ENCODE measurements around the gene EHBP1L1.
"Not testable (repeated sequence)": the region's sequence is repeated elsewhere in the genome, so short reads cannot be mapped to it uniquely, and the experiment has no call there.

The EHBP1L1 gene

DNA sequence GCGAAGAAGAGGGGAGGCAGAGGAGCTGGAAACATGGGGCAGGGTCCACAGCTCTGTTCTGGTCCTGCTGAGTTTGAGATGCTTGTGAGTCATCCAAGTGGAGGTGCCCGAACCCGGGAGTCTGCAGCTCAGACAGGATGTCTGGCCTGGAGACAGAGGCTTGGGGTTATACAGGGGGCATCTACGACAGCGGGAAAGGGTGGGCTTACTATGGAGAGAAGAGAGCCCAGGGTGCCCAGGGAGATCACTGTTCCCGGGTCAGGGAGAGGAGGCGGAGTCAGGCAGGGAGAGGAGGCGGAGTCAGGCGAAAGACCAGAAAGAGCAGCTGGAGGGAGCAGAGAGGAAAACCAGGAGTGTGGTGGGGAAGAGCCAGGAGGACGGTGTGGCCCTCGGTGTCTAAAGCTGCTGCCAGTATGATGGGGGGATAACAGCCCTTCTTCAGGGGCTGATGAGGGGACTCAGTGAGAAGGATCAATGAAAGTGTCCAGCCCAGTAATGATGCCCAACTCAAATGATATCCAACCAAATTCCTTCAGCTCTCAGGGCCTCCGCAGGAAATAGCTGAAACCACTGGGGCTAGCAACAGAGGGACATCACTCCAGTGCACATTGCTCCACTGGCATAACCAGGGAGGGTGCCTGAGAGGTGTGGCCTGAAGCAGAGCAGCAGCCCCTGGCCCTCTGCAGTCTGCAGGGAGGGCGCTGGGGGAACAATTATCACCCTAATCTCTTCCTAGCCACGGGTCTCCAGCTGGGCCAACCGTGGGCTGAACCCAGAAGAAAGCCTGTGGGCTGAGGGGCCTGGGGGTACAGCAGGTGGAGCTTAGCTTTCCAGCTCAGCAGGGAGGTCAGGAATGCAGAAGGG, 15.1 kb upstream of the EHBP1L1 start:
- no peak for DNase-seq (ENCODE audit: low read depth in 2 of 3, low spot score in 1 of 3)

DNA sequence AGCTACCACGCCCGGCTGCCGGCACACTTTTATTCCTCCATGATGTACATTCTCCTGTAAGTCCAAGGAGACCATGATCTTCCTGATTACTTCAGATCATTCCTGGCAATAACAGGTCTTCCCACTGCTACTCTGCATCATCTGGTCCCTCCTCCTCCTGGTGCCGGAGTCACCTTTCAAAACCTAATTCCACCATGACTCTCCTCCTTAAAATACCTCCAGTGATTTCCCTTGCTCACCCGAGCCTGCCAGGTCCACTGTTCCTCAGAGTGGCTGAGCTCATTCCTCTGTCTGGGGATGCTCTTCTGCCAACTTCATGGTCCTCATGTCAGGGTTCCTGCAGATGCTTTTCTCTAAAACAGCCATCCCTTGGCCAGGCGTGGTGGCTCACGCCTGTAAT, 13.8 kb upstream of the EHBP1L1 start:
- DNase-seq (ENCODE audit: low read depth in 2 of 3, low spot score in 1 of 3), result no peak

DNA sequence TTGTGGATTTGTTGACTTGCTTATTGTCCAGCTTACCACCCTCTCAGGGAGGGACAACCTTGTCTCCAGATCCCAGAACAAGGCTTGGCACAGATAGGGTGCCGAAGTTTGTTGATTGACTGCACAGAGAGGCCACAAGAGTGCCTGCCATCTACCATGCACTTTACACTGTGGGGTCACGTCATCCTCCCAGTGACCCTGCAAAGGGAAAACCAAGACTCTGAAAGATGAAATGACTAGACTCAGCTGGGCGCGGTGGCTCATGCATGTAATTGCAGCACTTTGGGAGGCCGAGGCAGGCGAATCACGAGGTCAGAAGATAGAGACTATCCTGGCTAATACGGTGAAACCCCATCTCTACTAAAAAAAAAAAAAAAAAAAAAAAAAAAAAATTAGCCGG, 13.1 kb upstream of the EHBP1L1 start:
- no peak for DNase-seq (ENCODE audit: low read depth in 2 of 3, low spot score in 1 of 3)

DNA sequence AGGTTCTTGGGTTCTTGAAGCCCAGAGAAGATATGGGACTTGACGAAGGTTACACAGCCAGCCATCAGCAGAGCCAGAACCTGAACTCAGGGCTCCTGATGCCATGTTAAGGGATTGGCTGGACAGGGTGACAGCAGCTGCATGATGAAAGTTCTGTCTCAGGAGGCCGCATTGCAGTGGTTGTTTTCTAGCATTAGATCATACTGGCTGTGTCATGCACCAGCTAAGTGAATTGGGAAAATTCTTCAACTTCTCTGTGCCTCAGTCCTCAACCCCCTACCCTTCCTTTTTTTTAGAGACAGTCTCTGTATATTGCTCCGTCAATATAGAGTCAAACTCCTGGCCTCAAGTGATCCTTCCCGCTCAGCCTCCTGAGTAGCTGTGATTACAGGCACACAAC, 12.3 kb upstream of the EHBP1L1 start:
- no peak for DNase-seq (ENCODE audit: low read depth in 2 of 3, low spot score in 1 of 3)

DNA sequence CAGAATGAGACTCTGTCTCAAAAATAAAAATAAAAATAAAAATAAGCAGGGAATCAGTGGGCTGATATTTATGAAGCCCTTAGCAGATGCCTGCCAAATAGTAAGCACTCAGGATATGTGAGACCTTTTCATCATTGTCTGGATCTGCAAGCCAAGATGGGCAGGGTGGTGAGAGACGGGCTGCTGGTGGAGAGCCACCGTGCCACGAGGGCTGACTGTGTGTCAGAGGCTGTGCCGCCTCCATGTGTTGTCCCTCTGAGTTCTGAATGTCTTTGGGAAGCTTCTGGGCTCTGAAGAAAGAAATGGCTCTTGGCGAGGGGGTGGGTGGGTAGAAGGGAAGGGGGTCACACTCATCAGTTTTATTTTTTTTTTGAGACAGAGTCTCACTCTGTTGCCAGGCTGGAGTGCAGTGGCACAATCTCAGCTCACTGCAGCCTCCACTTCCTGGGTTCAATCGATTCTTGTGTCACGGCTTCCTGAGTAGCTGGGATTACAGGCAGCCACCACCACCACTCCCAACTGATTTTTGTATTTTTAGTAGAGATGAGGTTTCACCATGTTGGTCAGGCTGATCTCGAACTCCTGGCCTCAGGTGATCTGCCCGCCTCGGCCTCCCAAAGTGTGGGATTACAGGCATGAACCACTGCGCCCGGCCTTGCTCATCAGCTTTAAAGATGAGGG, 10.8 kb upstream of the EHBP1L1 start:
- DNase-seq (ENCODE audit: low read depth in 2 of 3, low spot score in 1 of 3), result not testable (repeated sequence)

DNA sequence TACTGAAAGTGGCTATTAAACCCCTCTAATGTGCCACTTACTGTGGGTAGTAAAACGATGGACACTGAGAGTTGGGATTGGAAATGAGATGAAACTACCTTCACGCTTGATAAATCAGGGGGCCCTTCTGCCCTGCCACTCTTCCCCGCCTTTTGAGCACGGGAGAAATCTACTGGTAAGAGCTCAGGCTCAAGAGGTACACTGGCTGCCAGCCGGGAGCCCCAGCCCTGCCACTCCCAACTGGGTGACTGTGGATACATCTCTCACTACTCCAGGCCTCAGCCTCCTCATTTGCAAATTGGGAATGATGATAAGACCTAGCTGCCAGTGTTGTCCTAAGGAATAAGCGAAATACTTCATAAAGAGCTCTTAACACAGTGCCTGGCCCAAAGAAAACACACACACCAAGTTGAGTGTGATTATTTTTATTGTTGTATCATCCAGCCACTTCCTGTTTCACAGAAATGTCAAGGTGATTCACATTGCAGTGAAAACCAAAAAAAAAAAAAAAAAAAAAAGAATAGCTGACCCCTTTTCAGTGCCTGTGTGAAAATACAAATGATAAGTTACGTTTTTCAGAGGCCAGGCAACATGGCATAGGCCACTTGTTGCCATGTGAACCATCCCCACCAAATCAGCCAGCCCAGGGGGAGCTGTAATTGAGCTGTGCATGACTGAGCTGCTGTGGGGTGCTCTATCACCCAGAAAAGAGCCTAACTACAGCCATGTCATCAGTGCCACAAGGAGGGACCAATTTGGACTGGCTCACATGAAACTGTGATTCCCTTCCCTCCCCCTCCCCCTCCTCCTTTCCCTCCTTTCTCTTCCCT, 10.0 kb upstream of the EHBP1L1 start:
- DNase-seq (ENCODE audit: low read depth in 2 of 3, low spot score in 1 of 3), result no peak

DNA sequence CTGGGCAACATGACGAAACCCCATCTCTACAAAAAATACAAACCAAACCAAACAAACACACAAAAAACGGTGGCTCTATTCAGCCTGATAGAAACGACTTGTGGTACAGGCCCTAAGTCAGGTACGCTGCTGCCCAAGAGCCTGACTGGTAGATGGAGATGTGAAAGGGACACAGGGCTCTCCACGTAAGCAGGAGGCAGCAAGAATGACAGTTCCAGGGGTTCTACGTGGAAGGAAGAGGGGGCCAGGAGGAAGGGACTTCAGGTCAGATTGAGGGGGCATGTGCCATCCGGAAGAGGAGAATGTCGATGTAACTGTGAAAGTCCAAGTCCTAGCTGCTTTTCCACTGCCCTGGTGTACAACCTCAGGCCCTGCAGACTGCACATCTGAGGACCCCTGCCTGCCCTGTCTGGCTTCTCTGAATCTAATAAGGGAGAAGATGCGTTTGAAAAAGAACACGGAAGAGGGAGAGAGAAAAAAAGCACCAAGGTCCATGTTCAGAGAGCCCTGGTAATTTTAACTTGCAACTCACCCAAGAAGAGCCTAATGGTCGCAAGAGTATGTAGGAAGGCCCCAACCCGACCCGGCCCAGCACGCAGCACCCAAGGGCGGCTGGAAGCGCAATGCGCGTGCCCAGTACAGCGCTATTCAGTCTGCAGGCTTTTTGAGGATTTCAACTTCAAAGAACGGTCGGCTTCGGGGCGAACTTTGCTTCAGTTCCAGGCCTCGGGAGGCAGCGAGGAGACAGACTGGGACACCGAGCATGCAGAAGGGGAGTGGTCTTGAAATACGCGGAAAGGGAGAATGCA, 6.5 kb upstream of the EHBP1L1 start:
- DNase-seq (ENCODE audit: low read depth in 2 of 3, low spot score in 1 of 3), result peak in 1 of 3 donors; percentile 62

DNA sequence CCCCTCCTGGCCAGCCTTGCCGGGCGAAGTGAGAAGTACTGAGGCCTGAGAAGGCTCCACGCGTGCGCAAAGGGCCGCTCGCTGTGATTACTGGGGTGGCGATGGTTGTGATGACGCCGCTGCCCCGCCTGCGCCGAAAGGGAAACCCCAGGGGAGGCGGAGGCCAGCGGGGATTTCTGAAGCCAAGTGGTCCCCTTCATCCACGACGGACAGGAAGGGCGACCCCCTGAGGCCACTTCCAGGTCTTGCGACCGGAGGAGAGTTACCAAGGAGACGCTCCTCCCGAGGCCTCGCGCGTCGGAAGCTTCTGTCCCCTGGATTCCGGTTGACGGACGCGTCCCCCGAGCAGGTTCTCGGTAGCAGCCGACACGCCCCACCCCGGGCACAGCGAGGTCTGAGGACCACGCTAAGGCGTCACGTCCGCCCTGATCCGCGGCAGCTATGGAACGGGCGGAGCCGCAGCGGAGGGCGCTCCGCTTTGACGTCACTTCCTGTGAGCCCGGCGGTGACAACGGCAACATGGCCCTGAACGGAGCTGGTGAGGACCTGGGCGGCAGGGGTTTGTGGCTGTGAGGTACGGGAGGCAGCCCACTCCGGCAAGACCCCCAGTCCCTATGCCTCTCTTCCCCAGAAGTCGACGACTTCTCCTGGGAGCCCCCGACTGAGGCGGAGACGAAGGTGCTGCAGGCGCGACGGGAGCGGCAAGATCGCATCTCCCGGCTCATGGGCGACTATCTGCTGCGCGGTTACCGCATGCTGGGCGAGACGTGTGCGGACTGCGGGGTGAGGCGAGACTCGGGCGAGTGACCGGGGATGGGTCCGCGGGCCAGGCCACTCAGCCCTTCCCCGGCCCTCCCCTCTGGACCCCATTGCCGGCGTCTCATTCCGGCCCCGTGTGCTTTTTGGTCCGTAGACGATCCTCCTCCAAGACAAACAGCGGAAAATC, 5.6 kb upstream of the EHBP1L1 start, which contains the start of gene ZNRD2:
ZNRD2 (plus strand) TSS at position 505 of the 946 bp plus-strand sequence; CDS start at position 520, 15 bp downstream.
- DNase-seq (ENCODE audit: low read depth in 2 of 3, low spot score in 1 of 3), result peak; percentile 97 to 99 (median 99)

DNA sequence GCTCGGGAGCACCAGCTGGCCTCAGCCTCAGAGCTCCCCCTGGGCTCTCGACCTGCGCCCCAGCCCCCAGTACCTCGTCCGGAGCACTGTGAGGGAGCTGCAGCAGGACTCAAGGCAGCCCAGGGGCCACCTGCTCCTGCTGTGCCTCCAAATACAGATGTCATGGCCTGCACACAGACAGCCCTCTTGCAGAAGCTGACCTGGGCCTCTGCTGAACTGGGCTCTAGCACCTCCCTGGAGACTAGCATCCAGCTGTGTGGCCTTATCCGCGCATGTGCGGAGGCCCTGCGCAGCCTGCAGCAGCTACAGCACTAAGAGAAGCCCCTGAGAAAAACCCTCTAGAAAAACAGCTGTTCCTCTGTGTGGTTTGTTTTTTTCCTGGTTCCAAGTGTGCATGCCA, 4.4 kb upstream of the EHBP1L1 start:
- no peak for DNase-seq (ENCODE audit: low read depth in 2 of 3, low spot score in 1 of 3)

DNA sequence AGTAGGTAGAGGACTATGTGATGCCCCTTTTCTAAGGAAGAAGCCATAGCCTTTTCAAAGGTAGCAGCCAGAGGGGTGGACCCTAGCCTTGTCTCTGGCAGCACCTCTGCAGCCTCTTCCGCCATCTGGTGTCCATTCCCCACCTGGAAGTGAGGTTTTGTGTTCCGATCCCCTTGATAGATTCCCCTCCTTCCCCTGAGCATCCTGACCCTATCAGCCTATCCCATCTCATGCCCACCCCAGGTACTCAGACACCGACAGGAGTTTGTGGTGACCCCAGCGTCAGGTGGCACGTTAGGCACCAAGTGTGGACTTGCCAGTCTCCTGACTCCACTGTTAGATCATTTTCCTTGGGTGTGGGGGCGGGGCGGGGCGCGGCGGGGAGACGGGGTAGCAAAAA, 3.9 kb upstream of the EHBP1L1 start:
- DNase-seq (ENCODE audit: low read depth in 2 of 3, low spot score in 1 of 3), result no peak

DNA sequence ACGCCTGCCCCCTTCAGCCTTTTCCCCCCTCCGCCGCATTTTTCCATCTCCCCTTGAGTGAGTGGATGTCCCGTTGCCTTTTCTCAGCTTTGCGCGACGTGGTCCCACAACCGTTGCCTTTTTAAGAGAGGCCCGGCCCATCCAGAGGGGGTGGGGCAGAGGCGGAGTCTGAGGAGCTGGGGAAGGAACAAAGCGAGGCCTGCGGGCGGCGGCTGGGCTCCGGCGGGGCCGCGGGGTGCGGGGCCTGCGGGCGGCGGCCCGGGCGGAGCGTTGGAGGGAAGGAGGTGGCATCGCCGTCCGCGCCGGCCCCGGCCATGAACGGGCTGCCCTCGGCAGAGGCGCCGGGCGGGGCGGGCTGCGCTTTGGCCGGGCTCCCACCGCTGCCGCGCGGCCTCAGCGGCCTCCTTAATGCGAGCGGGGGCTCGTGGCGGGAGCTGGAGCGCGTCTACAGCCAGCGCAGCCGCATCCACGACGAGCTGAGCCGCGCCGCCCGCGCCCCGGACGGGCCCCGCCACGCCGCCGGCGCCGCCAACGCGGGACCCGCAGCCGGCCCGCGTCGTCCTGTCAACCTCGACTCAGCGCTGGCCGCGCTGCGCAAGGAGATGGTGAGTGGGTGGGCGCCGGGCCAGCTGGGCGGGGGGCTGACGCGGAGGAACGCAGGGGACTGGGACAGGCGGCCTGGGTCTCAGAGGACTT, 3.3 kb upstream of the EHBP1L1 start, which contains the start of gene FAM89B:
FAM89B (plus strand) TSS at position 183 of the 696 bp plus-strand sequence; CDS start at position 315, 132 bp downstream.
- peak; percentile 77 to 89 (median 85) for DNase-seq (ENCODE audit: low read depth in 2 of 3, low spot score in 1 of 3)

DNA sequence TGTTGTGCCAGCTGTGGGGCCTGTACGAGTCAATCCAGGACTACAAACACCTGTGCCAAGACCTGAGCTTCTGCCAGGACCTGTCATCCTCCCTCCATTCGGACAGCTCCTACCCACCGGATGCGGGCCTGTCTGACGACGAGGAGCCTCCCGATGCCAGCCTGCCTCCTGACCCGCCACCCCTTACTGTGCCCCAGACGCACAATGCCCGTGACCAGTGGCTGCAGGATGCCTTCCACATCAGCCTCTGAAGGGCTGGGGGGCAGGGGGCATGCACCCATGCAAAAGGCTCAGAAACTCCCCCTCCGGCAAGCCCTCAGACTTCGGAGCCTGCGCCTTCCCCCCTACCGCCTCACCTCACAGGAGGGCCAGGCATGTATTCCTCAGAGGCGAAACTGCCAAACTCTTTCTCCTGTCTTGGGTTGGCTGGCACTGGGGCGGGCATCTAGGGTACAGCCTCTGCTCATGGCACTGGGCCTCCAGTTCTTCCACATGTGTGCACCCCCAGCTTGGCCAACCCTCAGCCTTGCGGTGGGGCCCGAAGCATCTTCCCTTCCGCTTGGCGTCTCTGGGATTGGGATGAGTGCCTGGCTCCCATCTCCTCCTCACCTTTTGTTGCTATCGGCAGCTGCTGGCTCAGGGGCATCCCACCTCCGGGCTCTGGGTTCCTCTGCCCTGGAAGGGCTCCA, 2.3 kb upstream of the EHBP1L1 start:
- no peak for DNase-seq (ENCODE audit: low read depth in 2 of 3, low spot score in 1 of 3)

DNA sequence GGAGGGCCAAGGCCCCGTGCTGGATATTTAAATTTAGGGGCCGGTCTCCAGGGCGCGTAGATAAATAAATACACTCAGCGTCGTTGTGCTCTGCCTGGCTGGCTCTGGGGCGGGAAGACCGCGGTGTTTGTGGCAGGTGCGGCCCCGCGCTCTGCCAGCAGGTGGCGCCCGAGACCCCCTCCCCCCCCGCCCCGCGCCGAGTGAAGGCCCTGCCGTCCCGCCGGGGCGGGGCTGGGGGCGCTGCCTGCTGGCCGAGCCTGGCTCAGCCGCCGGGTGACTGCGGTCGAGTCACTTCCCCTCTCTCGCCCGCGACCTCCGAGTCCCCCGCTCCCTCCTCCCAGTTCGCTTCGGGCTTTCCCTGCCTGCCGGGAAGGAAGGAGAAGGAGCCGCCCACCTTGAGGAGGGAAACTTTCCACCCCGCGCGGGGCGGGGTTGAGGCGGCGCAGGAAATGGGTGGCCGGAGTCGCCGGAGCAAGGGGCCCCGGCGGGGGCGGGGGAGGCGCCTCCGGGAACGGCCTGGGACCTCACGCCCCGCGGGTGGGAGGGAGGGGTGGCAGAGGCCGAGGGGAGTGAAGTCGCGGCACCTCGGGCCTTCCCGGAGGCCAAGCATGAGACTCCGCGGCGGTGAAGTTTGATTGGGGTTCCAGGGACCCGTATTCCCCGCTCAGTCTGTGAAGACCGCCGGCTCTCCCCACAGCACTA, 1.6 kb upstream of the EHBP1L1 start:
- peak; percentile 88 to 91 (median 88) for DNase-seq (ENCODE audit: low read depth in 2 of 3, low spot score in 1 of 3)

DNA sequence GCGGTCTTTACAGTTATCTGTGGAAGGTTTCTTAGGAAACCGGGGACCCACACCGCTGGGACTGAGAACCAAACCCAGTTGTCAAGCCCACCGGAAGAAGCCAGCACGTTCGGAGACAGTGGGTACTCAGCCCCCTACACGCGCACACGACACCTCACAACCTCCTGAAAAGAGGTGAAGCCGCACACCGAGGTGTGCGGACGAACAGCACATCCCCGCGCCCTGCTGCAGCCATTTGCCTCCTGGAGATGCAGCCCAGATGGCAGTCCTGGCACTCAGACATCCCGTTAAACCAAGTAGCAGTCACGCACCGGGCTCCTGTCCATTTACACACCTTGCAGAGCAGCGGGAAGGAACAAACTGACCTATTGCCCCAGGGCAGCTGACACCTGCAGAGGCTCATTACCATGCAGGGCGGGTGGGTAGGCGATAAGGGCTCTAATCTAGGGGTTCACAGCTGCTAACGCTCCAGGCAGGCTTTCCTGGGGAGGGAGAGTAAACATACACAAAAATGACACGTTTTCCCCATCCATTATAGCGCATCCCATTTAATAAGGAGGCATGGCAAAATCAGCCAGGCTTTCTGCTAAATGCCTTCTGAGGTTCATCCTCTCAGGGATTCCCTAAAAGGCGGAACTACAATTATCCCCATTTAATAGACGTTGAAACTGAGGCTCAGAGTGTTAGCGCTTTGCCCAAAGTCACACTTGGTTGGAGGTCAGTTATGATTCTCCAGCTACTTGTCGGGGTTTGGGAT, 864 bp upstream of the EHBP1L1 start:
- DNase-seq (ENCODE audit: low read depth in 2 of 3, low spot score in 1 of 3), result no peak

DNA sequence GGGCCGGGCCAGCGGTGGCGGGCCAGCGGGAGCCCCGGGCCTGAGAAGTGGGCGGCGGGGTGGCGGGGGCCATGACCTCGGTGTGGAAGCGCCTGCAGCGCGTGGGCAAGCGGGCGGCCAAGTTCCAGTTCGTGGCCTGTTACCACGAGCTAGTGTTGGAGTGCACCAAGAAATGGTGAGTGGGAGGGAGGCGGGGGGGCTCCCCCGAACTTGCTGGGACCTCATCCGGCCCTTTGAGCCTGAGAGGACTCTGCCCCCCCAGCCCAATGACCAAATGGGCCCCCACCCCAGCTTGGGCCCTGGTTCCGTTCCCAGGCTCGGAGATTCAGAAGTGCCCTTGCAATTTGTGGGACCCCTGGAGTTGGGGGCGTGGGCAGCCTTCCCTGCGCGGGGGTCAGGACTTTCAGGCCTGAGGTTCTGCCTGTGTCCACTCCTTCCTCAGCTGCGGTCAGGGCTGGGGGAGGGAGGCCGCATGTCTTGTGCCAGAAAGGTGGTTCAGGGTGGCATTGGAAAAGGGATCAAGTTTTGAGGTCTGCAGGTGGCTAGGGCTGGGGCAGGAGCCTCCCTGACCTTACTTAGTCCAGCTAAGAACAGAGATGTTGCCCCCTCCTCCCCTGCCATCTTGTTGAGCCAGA, 496 bp downstream of the EHBP1L1 start:
- DNase-seq (ENCODE audit: low read depth in 2 of 3, low spot score in 1 of 3), result no peak
